Measurements from ENCODE around the gene WFS1.

WFS1 gene

GRCh38 chr4:6279582-6280289, 10.1 kb downstream of the WFS1 start:
- no peak for DNase-seq (ENCODE audit: low spot score)

- DNase-seq (ENCODE audit: low spot score): no peak
Measured at GRCh38 chr4:6280365-6280996, 10.8 kb downstream of the WFS1 start.

- no peak for DNase-seq (ENCODE audit: low spot score)
Measured at GRCh38 chr4:6281436-6282313, 12.0 kb downstream of the WFS1 start.

GRCh38 chr4:6282314-6282771, 12.7 kb downstream of the WFS1 start:
- no peak for DNase-seq (ENCODE audit: low spot score)

GRCh38 chr4:6283282-6283681, 13.6 kb downstream of the WFS1 start:
- no peak for DNase-seq (ENCODE audit: low spot score)

- no peak for DNase-seq (ENCODE audit: low spot score)
Measured at GRCh38 chr4:6287017-6287788, 17.6 kb downstream of the WFS1 start.

GRCh38 chr4:6288342-6288741, 18.7 kb downstream of the WFS1 start:
- DNase-seq (ENCODE audit: low spot score): no peak

GRCh38 chr4:6288871-6289270, 19.2 kb downstream of the WFS1 start:
- no peak for DNase-seq (ENCODE audit: low spot score)

GRCh38 chr4:6290256-6290655, 20.6 kb downstream of the WFS1 start:
- no peak for DNase-seq (ENCODE audit: low spot score)

GRCh38 chr4:6290769-6291547, 21.3 kb downstream of the WFS1 start:
- no peak for DNase-seq (ENCODE audit: low spot score)

GRCh38 chr4:6291784-6292297, 22.2 kb downstream of the WFS1 start:
- no peak for DNase-seq (ENCODE audit: low spot score)

GRCh38 chr4:6292376-6293096, 22.9 kb downstream of the WFS1 start:
- DNase-seq (ENCODE audit: low spot score): no peak

GRCh38 chr4:6293097-6293445, 23.4 kb downstream of the WFS1 start:
- no peak for DNase-seq (ENCODE audit: low spot score)

GRCh38 chr4:6293661-6294060, 24.0 kb downstream of the WFS1 start:
- no peak for DNase-seq (ENCODE audit: low spot score)

GRCh38 chr4:6294705-6295421, 25.2 kb downstream of the WFS1 start:
- no peak for DNase-seq (ENCODE audit: low spot score)

- no peak for DNase-seq (ENCODE audit: low spot score)
Measured at GRCh38 chr4:6295495-6295894, 25.8 kb downstream of the WFS1 start.

- no peak for DNase-seq (ENCODE audit: low spot score)
Measured at GRCh38 chr4:6296026-6296425, 26.4 kb downstream of the WFS1 start.

GRCh38 chr4:6297266-6297815, 27.7 kb downstream of the WFS1 start:
- DNase-seq (ENCODE audit: low spot score): no peak

GRCh38 chr4:6298035-6298434, 28.4 kb downstream of the WFS1 start:
- DNase-seq (ENCODE audit: low spot score): no peak

All from kidney capillary endothelial cell (primary cell).